ENCODE data around the gene TRIM63.

DNA sequence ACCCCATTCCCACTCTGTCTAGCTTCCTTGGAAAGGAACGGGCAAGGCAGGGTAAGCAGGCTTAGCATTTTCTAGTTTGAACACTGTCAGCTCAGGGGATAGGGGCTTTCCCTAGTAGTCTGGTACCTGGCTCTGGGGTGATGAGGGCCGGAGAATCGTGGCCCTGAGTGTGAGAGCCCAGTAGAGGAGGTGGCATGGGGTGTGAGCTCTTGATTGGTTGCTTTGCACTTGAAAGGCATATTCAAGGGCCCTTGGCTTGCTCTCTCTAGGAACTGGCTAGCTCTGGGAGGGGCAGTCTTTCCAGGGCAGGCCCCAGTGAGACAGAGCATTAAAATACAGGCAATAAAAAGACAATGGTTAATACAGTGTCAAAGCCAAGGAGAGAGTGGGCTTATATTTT is 56.6 kb downstream of the TRIM63 start:
- TF ChIP-seq CTCF (IDR thresholded peaks at IDR 0.05) (no peak), NFE2L1 (CRISPR knock-in tag; IDR thresholded peaks at IDR 0.05) (no peak), FOXK1 (CRISPR knock-in tag; IDR thresholded peaks at IDR 0.05) (no peak), NR2C2 (CRISPR knock-in tag; IDR thresholded peaks at IDR 0.05) (no peak), E2F4 (CRISPR knock-in tag; IDR thresholded peaks at IDR 0.05; ENCODE audit: borderline replicate concordance, low read depth) (no peak), ELF4 (CRISPR knock-in tag; IDR thresholded peaks at IDR 0.05; ENCODE audit: low read depth) (no peak), TCF7 (CRISPR knock-in tag; IDR thresholded peaks at IDR 0.05; ENCODE audit: low read depth) (no peak), NFYB (CRISPR knock-in tag; conservative IDR thresholded peaks at IDR 0.05; ENCODE audit: low read depth) (no peak), ZNF425 (CRISPR knock-in tag; conservative IDR thresholded peaks at IDR 0.05) (no peak), USF1 (CRISPR knock-in tag; IDR thresholded peaks at IDR 0.05) (no peak)
- TF ChIP-seq, protein P1, sequence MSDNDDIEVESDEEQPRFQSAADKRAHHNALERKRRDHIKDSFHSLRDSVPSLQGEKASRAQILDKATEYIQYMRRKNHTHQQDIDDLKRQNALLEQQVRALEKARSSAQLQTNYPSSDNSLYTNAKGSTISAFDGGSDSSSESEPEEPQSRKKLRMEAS (CRISPR knock-in tag; IDR thresholded peaks at IDR 0.05), result no peak
- TF ChIP-seq, protein P2, sequence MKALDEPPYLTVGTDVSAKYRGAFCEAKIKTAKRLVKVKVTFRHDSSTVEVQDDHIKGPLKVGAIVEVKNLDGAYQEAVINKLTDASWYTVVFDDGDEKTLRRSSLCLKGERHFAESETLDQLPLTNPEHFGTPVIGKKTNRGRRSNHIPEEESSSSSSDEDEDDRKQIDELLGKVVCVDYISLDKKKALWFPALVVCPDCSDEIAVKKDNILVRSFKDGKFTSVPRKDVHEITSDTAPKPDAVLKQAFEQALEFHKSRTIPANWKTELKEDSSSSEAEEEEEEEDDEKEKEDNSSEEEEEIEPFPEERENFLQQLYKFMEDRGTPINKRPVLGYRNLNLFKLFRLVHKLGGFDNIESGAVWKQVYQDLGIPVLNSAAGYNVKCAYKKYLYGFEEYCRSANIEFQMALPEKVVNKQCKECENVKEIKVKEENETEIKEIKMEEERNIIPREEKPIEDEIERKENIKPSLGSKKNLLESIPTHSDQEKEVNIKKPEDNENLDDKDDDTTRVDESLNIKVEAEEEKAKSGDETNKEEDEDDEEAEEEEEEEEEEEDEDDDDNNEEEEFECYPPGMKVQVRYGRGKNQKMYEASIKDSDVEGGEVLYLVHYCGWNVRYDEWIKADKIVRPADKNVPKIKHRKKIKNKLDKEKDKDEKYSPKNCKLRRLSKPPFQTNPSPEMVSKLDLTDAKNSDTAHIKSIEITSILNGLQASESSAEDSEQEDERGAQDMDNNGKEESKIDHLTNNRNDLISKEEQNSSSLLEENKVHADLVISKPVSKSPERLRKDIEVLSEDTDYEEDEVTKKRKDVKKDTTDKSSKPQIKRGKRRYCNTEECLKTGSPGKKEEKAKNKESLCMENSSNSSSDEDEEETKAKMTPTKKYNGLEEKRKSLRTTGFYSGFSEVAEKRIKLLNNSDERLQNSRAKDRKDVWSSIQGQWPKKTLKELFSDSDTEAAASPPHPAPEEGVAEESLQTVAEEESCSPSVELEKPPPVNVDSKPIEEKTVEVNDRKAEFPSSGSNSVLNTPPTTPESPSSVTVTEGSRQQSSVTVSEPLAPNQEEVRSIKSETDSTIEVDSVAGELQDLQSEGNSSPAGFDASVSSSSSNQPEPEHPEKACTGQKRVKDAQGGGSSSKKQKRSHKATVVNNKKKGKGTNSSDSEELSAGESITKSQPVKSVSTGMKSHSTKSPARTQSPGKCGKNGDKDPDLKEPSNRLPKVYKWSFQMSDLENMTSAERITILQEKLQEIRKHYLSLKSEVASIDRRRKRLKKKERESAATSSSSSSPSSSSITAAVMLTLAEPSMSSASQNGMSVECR (CRISPR knock-in tag; IDR thresholded peaks at IDR 0.05; ENCODE audit: borderline replicate concordance), result no peak
